ENCODE data around the gene SETD1A.

SETD1A gene

DNA sequence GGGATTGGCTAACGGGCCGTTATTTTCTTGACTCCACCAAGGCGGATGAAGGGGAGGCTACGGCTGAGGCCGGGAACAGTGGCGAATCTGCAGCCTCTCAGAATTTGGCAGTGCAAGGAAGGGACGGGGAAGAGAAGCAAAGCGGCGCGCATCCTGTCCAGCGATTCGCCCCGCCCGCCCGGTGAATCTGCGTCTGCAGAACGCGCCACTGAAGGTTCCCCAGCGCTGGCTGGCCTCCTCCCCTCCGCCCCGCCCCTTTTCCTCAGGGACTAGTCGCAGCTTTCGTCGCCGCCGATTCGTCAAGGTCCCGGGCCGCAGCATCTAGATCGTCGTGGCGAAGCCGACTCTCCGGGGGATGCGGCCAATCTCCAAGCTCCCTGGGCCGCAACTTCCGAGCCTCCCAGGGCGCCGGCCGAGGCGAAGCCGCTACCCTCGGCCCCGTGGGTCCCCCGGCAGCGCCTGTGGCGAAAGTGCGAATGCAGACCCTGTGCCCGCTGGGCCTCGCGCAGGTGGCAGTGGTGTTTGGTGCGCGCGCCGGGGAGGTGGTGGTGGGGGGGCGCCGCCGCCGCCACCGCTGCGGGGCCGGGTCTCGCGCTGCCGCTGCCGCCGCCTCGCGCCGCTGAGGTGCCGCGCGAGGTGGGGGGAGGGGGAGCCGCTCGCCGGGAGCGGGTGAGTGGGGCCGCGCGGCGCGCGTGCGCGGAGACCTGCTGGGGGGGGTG, at the start of gene SETD1A:
TSS of gene SETD1A (plus strand) at position 299 of the 719 bp plus-strand sequence. CDS start 978 bp downstream, outside the sequence.
- H3K27ac ChIP-seq: peak within 1 kb of the TSS; percentile 90
- no peak for TF ChIP-seq CTCF (conservative IDR thresholded peaks at IDR 0.05)

- H3K27ac ChIP-seq: no peak overlapping the region
- no peak for TF ChIP-seq CTCF (conservative IDR thresholded peaks at IDR 0.05)
These were observed 47.0 kb upstream of the SETD1A start for GRCh38 chr16:30910427-30911029.

DNA sequence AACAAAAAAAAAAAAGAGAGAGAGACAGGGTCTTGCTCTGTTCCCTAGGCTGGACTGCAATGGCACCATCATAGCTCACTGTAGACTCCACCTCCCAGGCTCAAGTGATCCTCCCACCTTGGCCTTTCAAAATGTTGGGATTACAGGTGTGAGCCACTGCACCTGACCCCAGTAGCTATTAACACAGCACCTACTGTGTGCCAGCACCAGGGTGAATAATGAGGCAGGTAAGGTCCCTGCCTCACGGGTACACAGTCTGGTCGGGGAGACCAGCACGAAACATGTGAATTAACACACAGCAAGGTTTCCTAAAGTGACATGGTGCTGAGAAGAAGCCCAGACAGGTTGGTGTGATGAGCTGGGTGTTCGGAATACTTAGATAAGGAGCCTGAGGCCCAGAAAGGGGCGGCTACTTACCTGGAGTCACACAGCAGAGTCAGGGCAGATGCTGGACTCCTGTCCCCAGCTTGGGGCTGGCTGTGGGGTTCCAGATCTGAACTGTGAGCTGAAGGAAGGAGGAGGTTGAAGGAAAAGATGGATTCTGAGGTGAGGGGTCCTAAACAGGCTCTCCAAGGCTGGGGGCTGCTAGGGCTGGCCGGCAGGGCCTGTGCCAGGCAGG, 44.7 kb upstream of the SETD1A start:
- no peak overlapping the region for H3K27ac ChIP-seq
- TF ChIP-seq CTCF (conservative IDR thresholded peaks at IDR 0.05): no peak

- H3K27ac ChIP-seq: no peak overlapping the region
- TF ChIP-seq CTCF (conservative IDR thresholded peaks at IDR 0.05): no peak
These were observed 42.7 kb upstream of the SETD1A start for GRCh38 chr16:30914830-30915229.

GRCh38 chr16:30918614-30919013, 38.9 kb upstream of the SETD1A start:
- no peak for TF ChIP-seq CTCF (conservative IDR thresholded peaks at IDR 0.05)
- no peak overlapping the region for H3K27ac ChIP-seq

DNA sequence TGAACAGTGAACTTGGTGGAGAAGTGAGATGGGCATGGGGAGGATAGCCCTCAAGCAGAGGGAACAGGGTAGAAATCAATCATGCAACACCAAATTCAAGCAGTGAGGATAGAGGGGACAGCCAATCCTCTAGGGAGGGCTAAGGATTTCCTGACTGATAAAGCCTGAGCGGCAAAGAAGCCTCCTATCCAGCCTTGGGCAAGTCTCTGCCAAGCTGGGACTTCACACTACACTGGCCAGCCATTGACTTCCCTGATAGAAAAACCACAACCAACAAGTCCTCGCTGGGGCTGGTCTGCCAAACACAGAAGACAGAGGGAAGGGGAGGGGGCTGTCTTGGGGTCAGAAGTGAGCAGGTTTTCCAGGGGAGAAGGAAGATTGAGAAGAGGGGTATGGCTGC, 36.7 kb upstream of the SETD1A start:
- H3K27ac ChIP-seq: no peak overlapping the region
- TF ChIP-seq CTCF (conservative IDR thresholded peaks at IDR 0.05): no peak

- H3K27ac ChIP-seq: peak overlapping the region; percentile 89; the same call in 1 of the 2 replicates
- no peak for TF ChIP-seq CTCF (conservative IDR thresholded peaks at IDR 0.05)
These were observed 36.2 kb upstream of the SETD1A start for GRCh38 chr16:30921459-30921747.
